NCI-H146 (cell line): ENCODE data around the gene CCDC179.

Experiments
- DNase-seq: peaks from one replicate; lab custom pipeline; 2025; lab: John Stamatoyannopoulos, UW

CCDC179 gene

GRCh38 chr11:22860241-22860640 lies at the start of gene CCDC179:
CCDC179 (minus strand) TSS chr11:22860474; CDS start chr11:22860421, 53 bp downstream.
- DNase-seq: no peak

GRCh38 chr11:22903782-22904181 lies 43.5 kb upstream of the CCDC179 start:
- no peak for DNase-seq

GRCh38 chr11:22901603-22902002 lies 41.3 kb upstream of the CCDC179 start:
- no peak for DNase-seq

DNA sequence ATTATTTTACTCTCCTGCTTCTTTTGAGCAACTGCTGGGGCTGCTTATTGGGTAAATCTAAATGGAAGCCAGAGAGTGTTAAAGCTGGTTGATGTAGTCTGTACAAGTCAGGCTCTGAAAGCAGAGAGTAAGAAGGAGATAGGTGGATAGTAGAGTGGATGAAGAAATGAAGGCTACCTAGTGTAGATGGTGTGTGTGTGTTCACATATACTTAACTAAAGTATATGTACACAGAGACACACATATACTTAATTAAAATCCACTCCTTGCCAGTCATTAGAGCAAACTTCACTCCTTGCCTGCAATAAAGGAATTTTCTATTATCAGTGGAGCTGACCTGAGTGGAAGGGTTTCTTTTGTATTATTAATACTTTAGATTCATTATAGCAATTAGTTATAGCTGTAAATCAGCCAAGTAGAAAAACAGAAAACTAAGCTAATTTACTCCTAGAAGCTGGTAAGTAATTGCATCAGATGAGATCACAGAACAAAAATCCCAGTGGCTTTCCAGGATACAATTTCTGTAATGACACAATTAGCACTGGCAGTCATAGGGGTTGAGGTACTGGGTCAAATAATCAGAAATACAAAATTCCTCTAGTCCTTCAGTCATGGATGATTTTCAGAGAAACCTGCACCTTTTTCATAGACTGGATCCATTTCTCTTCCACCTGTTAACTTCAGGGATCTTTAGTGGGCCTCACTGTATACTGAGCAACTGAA lies 40.7 kb upstream of the CCDC179 start:
- no peak for DNase-seq

DNA sequence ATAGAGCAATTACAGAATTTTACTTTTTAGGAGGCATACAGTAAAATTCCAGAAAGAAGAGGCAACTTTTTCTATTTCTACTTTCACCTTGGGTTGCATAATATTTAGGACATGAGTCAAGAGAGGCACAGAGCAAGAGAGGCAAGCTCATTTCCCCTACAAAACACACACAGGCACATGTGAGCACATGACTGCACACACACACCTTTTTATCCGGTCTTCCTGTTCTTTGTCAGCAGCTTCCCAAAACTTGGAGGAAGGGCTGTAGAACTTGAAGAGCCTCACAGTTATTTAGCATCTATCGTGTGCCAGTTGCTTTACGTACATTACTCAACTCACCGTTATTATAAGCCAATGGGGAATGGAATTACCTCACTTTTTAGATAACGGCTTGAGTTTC lies 37.8 kb upstream of the CCDC179 start:
- DNase-seq: no peak

DNA sequence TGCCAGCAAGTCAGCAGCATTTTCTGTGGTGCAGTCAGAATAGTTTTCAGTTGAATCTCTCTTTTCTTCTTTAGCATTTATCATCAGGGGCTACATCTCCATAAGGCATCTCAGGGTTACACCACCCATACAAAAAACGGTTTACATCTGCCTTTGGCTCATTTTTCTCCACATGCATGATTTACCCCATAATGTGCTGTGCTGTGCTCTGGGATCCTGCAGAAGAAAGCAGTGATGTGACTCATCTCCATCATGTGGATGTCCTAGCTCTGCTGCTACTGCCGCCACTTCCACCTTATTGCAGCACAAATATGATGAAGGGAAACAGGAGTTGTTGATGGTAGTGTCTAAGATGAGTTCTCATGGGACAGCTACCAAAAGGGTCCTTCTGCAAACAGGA lies 30.0 kb upstream of the CCDC179 start:
- DNase-seq: no peak

DNA sequence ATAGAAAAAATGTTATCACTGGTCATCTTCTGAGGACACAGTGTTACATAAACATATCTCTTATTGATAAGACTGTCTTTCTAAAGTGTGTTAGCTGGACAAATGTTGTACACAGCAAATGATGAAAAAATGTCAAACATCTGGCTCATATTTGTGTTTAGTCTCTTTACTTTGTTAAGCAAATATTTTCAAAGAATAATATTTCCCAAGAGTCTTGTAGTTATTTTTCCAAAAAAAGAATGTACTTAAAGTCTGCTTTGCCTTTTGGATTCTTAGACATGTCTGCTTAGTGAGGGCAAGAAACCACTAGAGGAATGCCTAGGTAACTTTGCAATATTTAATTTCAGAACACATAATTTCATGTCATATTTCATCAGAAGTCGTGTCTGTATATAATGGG lies 23.9 kb upstream of the CCDC179 start:
- no peak for DNase-seq

DNA sequence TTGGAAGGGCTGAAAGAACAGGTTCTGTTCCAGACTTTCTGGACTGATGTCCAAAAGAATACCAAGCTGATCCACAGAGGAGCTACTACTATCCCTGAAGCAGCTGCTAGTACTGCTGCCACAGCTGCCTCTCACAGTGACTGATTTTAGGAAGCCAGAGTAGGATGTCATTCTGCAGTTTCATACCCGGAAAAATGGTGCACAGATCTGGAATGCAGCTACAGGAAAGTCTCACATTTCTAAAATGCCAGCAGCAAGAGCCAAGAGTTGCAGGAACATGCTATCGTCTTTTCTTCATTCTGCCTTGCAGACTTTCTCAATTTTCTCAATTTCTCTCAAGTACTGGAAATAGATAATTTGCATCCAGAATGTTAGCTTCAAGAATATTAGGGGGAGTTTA lies 19.4 kb upstream of the CCDC179 start:
- DNase-seq: no peak

- no peak for DNase-seq
These were observed 18.3 kb upstream of the CCDC179 start for GRCh38 chr11:22878604-22879003.

DNA sequence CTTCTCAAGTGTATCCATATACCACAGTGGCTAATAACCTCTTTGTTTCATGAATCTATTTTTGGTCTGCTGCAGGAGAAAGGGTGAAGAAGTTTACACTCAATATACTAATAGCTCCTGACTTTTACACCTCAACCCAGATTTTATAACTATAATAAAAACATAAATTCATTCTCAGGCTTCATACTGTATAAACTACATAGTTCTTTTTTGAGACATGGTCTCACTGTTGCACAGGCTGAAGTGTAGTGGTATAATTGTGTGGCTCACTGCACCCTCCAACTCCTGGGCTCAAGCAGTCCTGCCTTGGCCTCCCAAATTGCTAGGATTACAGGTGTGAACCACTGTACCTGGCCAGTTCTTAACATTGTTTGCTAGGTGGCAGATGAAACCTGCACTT lies 17.8 kb upstream of the CCDC179 start:
- no peak for DNase-seq

GRCh38 chr11:22875869-22876473 lies 15.7 kb upstream of the CCDC179 start:
- peak; percentile 71 for DNase-seq

DNA sequence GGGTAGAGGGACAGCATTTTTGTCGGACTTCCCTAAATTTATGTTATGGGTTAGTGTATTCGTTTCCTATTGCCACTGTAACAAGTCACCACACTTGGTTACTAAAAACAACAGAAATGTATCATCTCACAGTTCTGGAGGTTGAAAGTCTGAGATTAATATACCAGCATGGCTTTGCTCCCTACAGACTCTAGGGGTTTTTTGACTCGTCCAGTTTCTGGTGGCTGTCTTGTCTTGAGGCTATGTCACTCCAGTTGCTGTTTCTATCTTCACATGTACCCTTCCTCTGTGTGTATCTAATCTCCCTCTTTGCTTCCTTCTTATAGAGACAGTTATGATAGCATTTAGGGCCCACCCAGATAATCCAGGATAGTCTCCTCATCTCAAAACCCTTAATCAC lies 9.1 kb upstream of the CCDC179 start:
- no peak for DNase-seq

- DNase-seq: no peak
These were observed 518 bp downstream of the CCDC179 start for GRCh38 chr11:22859756-22860155.

GRCh38 chr11:22851477-22851876 lies 8.8 kb downstream of the CCDC179 start:
- no peak for DNase-seq

DNA sequence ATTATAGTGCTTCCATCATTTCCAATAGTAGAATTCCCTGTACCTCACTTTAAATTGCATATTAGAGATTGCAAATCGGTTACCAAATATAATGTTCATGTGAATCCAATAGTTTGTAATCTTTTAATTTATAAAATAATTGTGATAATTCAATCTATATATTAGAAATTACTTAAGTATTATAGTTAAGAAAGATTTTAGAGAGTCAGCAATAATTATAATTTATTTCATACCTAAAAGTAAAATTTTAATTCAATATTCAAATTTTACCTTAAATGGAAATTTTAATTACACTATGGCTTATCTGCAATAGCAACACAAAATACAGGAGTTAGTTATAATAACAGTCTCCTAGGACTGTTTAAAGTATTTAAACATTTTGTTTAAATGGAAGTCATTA lies 13.5 kb downstream of the CCDC179 start:
- no peak for DNase-seq

- DNase-seq: no peak
These were observed 27.8 kb downstream of the CCDC179 start for GRCh38 chr11:22832315-22833015.

DNA sequence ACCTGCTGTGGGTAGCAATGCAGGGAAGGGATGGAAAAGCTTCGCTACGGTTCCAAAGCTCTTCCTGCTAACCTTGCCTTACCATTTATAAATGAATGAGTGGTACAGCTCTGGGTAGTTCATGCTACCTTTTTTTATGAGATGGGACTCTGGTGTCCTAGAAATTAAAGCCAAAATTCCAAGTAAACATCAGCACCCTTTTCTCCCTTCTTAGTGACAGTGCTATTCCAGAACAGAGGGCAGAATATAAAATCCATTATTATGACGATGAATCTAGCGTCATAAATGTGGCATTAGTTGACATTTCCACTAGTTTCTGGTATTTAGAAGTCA lies 30.2 kb downstream of the CCDC179 start:
- no peak for DNase-seq

DNA sequence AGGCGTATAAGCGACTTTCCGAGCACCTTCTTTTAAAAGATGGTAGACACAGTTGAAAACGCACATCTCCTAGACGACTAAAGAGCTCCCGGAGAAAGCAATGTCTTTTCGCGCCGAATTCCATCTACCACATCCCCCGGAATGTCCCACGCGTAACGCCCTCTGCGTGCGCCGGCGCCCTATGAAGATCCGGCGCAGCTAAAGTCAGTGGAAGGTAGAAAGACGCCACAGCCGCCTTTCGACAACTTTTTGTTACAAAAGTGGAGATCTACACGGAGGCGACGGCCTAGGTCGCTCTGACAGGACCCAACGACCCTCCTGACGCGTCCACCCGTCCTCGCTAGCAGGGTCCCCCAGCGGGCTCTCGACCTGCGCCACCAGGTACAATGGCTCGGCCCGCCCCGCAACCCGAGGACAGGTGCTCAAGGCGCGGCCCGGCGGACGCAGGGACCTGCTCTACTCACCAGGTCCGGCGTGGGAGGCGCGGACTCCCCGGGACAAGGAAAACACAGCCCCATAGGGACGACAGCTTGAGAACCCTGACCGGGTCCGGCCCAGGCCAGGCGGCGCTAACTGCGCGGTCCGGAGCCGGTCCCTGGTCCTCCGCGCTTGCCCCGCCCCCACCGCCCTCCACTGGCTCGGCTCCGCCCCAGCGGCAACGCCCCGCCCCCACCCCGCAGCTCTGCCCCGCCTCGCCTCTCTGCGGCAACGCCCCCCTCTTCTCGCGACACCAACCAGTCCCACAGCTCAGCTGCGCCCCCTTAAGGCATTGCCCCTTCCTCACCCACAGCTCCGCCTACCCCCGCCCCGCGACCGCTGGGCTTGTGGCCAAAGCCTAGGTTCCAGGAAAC lies 30.8 kb downstream of the CCDC179 start, which contains the start of gene SVIP:
Gene SVIP, minus strand, starts transcription at position 571 of the 851 bp plus-strand sequence. Its CDS starts 53 bp downstream, at position 518.
- DNase-seq: peak; percentile 91

- DNase-seq: peak; percentile 1
These were observed 31.9 kb downstream of the CCDC179 start for GRCh38 chr11:22828373-22828772.

GRCh38 chr11:22822203-22822602 lies 38.1 kb downstream of the CCDC179 start:
- no peak for DNase-seq

DNA sequence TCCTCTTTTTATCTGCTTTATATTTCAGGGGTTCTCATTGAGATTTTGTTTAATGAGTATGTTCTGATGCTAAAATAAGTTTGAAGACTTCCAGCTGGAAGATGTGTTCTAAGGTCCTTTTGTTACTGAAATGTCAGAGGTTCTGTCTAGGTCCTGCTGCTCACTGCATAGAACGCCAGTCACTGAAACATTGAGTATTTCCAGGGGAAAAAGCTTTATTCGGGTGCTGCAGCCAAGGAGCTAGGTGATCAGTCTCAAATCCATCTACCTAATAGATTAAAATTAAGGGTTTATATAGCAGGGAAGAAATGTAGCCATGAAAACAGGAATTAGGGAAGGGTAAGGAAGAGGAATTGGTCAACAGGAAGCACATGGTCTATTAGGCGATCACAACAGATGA lies 50.4 kb downstream of the CCDC179 start:
- DNase-seq: no peak

DNA sequence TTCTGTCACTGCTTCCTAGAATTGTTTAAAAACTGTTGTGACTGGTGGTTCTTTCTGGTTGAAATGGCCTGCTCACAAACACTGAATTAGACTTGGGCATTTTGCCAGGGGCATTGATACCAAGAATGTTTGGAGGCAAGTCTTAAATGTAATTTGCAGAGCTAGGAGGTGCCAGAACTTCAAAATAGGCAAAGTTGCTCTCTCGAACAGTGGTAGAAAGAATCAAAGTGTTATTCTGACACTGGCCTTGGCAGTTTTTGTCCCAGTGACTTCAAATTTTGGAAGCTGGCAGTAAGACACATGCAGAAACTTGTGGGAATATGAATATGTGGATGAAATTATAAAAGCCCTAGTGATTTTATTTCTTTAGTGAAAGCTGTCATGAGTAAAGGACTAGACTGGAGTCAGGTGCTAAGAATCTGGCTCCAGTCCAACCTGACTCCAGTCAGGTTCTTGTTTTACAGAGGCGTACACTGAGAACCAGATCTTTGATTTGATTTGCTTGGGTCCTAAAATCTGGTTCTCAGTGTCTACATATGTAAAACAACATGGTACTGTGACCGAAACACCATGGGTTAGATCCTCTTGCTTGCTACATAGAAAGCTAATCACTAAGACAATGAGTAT lies 51.6 kb downstream of the CCDC179 start:
- no peak for DNase-seq
